Anterior cingulate cortex (tissue), 58 donors: ENCODE data around the gene IQCH.

Experiments
- DNase-seq, 58 donors: peaks; one replicate each; lab custom pipeline; 2025; lab: John Stamatoyannopoulos, UW

Gene IQCH

DNA sequence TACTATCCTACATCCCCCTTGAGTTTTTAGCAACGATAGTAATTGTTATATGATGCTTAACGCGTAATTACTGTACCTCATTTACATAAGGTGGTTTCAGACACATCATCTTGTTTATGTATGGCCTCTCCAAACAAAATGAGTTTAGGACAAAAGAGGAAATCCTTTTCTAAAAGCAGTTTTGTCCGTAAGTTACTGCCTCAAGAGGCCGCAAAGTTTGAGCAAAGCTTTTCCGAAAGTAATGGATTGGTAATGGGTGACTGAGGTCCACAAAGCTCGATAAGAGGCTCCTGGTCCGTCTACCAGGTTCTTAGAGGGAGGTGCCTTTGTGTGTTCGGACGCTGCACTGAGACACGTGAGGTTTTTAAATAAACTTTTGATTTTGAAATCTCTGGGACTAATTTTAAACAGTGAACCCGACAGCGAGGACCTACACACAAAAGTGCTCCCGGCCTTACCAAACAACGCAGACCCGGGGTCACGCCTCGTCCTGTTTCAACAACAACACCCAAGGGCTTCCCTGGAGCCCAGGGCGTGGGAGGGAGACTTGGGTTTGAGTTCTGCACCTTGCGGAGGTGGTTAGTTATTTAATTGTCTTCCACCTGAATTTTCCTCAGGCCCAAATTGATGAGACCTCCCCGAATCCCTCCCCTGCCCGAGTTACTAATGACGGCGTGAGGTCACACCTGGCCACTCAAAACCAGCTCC is 265.9 kb downstream of the IQCH start:
- DNase-seq, result peak in 3 of 58 donors; percentile 35 to 60 (median 49)

- DNase-seq, result peak in 57 of 58 donors; percentile 28 to 89 (median 78)
Observed at GRCh38 chr15:67521029-67521782, 266.6 kb downstream of the IQCH start, which contains the start of gene C15orf61. TSS of gene C15orf61 (plus strand) at chr15:67521131. CDS start at chr15:67521249, 118 bp downstream.

DNA sequence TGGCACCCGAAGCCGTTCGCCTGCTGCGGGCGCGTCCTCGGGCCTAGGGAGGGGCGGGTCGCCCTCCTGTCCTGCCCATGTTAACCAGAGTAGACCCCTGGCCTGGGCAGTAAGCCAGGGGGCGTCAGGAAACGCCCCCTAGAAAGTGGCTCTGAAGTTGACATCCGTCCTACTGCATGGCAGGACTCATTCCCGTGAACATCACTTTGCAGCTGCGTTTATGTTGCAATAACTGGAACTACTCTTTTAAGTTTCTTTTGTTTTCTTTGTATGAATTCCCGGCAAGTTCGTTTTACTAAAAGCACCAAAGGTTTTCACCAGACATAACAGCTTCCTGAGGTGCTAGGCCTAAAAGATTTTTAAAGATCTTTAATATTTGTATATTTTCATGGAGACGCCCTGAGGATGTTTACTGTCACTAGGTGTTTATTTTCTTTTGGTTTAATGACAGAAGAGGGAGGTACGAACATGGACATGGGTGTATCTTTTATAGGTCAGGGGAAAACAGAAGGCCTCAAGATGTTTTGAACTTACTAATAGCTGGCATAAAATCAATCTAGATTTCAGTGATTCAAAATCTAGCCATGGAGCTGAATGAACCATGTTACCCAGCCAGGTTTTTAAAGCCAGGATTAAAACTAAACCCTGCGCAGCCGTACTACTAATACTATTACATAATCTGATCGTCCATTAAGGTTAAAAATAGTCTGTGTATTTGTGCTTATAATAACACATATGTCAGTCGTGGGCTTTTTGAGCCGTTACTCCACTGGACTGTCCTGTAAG is 267.4 kb downstream of the IQCH start:
- DNase-seq, result peak in 3 of 58 donors; percentile 23 to 68 (median 46)

GRCh38 chr15:67523330-67523729 is 268.7 kb downstream of the IQCH start:
- no peak for DNase-seq

DNA sequence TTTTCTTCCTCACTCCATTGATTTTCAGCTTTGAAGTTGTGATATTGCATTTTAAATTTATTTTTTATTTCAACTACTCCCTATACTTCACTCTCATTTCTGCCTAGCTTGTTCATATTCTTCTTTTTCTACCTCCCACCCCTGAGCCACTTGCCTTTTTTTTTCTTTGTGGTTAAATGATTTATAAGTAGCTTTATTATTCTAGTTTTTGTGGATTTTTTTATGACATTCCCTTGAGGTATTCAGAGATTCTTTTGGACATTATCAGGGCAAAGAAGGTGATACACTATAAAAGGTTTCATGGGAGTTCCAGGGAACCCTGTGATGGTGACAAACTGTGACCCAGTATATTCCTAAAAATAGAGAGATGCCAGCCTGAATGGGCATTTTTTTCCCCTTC is 269.6 kb downstream of the IQCH start:
- no peak for DNase-seq

GRCh38 chr15:67528513-67528912 is 273.9 kb downstream of the IQCH start:
- DNase-seq, result no peak

- no peak for DNase-seq
Observed at GRCh38 chr15:67531379-67531914, 276.9 kb downstream of the IQCH start.

GRCh38 chr15:67533873-67534272 is 279.3 kb downstream of the IQCH start:
- no peak for DNase-seq

DNA sequence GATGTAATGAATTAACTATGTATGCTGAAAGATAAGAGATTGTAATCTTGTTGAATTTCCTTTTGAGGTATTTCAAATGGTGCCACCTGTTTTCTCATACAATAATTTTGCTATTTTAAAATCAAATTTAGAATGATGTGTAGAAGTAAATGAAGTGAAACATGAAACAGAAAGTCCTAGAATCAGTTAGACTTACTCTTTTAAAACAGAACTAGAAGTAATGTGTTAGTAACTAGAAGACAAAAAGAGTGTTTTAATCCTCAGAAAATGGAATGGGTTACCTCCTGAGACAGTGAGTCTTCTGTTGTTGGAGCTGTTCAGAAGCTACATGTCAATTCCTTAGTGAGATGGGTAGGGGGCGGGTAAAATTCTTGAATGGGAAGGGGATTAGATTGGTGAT is 279.8 kb downstream of the IQCH start:
- no peak for DNase-seq

DNA sequence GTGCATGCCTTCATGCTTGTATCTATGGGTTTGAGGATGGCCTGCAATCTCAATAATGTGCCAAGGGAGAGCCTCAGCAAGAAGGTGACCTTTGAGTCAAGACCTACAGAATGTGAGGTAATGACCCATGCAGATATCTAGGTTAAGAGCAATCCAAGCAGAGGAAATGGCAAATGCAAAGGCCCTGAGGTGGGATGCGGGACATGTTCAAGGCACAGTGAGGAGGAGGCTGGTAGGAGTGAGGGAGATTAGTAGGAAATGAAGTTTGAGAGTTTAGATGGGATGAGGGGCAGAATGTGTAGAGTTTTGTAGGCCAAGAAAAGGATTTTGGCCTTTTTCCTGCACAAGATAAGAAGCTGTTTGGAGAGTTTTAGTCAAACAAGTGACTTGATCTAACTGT is 283.2 kb downstream of the IQCH start:
- no peak for DNase-seq

DNA sequence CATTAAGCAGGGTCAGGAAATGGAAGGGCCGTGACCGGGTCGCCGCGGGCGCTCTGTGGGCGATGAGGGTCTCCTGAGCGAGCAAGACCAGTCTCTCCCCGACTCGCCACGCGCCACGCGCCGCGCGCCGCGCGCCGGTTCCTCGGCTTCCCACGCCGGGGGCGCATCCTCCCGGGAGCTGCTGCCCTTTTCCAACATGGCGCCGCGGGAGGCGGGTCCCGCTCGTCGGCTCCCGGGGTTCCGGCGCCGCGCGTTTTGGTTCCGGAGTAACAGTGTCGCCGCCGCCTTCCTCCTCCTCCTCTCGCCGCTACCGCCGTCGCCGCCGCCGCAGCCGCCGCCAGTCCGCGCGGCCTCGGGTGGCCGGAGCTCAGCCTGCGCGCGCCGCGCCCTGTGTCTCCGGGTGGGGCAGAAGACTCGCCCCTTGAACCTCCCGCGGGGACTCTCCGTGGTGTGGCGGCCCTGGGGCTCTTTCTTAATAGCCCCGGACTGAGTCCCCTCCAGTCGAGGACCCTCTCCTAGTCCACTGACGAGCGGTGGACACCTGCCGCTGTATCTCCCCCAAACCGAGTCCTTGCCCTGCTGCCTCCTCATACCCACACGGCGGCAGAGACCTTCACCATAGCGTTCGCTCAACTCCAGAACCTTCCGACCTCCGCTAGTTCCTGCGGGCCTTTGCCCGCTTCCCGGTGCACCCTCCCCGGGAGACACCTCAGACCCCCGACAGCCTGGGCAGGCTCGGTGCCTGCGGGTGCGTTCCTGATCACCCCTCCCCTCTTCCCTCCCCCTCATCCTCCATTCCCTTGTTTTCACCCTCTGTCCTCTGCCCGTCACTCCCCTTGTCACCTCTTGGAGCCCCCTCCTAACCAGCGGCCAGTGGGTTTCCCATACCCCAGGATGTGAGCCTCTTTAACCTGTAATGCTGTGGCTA is 288.1 kb downstream of the IQCH start, which contains the start of gene MAP2K5:
TSS of gene MAP2K5 (plus strand) at position 284 of the 928 bp plus-strand sequence. CDS start at position 917, 633 bp downstream.
- DNase-seq, result peak in 57 of 58 donors; percentile 43 to 90 (median 79)

- peak in 7 of 58 donors; percentile 5 to 47 (median 18) for DNase-seq
Observed at GRCh38 chr15:67543348-67543718, 288.7 kb downstream of the IQCH start.

DNA sequence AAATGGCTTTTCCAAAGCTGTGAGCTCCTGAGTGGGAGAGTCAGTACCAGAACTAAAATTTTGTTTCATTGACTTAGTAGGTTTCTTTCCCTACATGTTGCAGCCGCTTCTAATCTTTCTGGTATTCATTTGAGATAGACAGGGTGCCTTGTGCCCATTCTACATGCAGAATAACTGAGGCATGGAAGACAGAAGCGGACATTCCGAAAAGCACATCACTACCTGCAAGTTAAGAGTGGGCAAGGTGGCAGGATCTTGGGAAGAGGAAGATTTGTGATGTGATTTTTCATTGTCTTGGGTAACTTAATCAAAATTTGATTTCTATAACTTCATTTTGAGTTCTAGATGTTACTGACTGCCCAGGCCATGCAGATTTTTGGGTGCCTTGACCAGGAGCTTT is 289.9 kb downstream of the IQCH start:
- no peak for DNase-seq

DNA sequence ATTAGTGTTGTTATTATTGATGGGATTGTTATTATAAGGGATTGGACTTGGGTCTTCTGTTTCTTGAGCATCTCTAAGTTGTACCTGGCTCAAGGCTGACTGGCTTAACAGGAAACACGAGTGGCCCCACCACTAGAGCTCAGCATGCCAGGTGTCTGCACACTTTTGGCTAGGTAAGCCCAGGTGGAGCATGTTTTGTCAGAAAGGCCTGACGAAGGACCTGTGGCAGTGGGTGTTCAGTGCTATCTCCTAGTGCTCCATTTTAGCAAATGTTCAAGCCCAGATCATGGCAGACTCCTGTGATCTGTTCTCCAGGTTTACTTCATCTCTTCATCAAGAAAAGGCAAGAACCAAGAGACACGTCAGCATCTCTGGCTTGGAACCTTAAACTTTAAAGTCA is 291.3 kb downstream of the IQCH start:
- DNase-seq, result no peak

- no peak for DNase-seq
Observed at GRCh38 chr15:67547064-67547463, 292.5 kb downstream of the IQCH start.

- no peak for DNase-seq
Observed at GRCh38 chr15:67547836-67548235, 293.2 kb downstream of the IQCH start.

DNA sequence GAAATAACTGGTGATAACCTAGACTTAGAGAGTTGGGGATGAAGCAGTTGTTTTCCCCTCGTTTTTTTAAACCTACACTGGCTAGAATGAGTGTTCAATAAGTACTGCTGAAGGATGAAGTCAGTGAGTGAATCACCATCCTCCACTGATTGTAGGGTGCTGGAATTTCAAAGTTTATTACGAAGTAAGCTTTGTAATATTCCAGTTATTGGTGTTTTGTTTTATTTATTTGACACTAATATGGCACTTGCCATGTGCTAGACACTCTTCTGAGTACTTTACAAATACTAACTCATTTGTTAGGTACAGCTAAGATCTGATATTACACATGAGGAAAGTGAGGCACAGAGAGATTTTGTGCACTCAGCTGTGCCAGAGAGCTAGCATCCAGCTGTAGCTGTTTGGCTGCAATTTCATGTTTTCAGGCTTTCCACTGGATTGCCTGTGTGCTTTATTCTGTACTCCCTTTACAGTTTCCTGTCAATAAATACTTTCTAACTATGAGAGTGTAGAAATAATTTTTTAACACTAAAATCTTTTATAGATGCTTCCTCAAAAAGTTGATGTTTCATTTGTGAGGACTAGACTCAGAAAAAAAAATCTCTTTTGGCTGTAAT is 293.8 kb downstream of the IQCH start:
- DNase-seq, result peak in 1 of 58 donors; percentile 6

DNA sequence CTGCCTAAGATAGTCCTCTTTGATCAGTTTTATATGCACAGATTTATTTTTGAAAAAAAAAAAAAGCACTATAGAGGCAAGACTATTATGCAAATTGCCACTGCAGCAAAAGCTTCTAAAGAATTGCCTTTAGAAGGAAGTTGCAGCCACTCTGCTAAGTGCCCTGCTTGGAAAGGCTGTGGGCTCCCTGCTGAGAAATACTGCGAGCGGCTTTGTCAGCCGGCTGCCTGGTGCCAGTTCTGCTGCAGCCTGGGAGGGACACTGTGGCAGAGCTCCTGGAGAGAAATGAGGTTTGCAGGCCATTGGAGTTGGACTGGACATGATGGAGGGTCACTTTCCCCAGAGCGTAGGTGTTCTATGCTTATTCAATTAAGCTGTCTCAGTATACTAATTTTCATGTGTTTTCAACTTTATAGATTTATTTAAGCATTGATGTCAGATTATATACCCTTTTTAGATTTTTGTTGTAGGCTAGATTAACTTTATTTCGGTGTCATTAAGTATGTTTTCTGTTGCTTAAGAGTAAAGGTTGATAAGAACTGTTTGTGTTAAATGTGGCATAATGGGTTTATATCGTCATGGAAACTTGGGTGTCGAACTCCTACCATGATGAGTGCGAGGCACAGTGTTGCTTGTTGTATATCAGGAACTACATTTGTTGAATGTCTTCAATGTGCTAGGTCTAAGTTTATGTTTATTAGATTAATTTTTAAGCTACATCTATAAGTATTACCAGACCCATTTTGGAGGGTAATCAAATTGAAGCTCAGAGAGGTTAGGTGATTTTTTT is 294.5 kb downstream of the IQCH start:
- peak in 53 of 58 donors; percentile 10 to 89 (median 63) for DNase-seq
